Activated CD8-positive, alpha-beta memory T cell treated with anti-CD3 and anti-CD28 coated beads, Interleukin-2, amount 10 ng/mL, durations not matched to agents 7 days and 5 days (primary cell): ENCODE measurements around the gene FAM13A. TPM values are rescaled to one million over a fixed set of nuclear protein-coding genes. Genes with fewer than 3 reads are reported as not detected.

Experiments
- ATAC-seq: fragments of 150-1000 bp; cut with Tn5 transposase; one replicate; pipeline ENCODE4 v1.10.0; 2021; ENCODE audit warnings: moderate library complexity
- CTCF ChIA-PET: fragments of 350-600 bp; sonication (Branson Sonifier 250); formaldehyde crosslinking; loops from one replicate; lab custom pipeline; 2021; ENCODE audit warnings: antibody characterized with exemption; lab: Charles Lee
- DNase-seq: peaks from one replicate; pipeline ENCODE4 v3.0.0-alpha.2; 2020
- H3K27ac Mint-ChIP-seq: one replicate; pipeline ENCODE4 v1.8.0; 2021; ENCODE audit warnings: mild to moderate bottlenecking, mixed read lengths
- H3K27me3 Mint-ChIP-seq: one replicate; pipeline ENCODE4 v1.8.0; 2021; ENCODE audit warnings: mixed read lengths
- H3K36me3 Mint-ChIP-seq: one replicate; pipeline ENCODE4 v1.8.0; 2021; ENCODE audit warnings: mild to moderate bottlenecking, mixed read lengths
- H3K4me1 Mint-ChIP-seq: one replicate; pipeline ENCODE4 v1.8.0; 2021; ENCODE audit warnings: mixed read lengths
- H3K4me3 Mint-ChIP-seq: one replicate; pipeline ENCODE4 v1.8.0; 2021; ENCODE audit warnings: mild to moderate bottlenecking, moderate library complexity, mixed read lengths
- H3K9me3 Mint-ChIP-seq: one replicate; pipeline ENCODE4 v1.8.0; 2022; ENCODE audit warnings: low read depth, mixed read lengths
- total RNA-seq, 2 experiments: library from RNA; stranded (reverse); gene quantifications; one replicate each; pipeline ENCODE4 v1.2.3, GENCODE V29; 2021

FAM13A gene
- total RNA-seq, 2 experiments from 2014 or later, result 1.8 to 7.2 TPM

GRCh38 chr4:88880501-88881226 lies 176.3 kb downstream of the FAM13A start:
- H3K36me3 Mint-ChIP-seq, result no peaks in the 10 kb centered on the region
- DNase-seq (no peak), ATAC-seq (no peak)
- H3K4me1 Mint-ChIP-seq, result no peaks in the 10 kb centered on the region
- H3K27ac Mint-ChIP-seq, result no peak overlapping the region
- CTCF ChIA-PET, result no interaction called here
- H3K4me3 Mint-ChIP-seq, result no peak overlapping the region
- H3K9me3 Mint-ChIP-seq, result no peaks in the 10 kb centered on the region
- peaks cover 14% of the 10 kb centered on the region for H3K27me3 Mint-ChIP-seq

DNA sequence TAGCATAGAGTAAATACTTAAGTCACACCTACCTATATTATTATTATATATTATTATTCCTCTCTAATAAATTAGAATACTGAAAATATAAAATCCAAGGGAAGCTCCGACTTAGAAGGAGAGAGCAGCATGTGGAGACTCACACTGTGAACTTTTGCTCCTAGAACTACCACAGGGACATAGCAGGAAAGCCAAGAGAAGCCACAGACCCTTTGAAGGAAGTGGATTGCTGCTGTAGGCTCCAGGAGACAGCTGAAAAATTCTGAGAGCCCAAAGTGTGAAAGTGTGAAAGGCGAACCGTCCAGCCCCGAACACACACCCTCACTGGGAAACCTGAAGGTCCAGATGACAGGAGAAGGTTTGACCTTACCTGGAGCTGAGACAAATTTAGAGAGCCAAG lies 177.0 kb downstream of the FAM13A start:
- CTCF ChIA-PET, result no interaction called here
- Mint-ChIP-seq H3K27ac (no peak overlapping the region), H3K9me3 (no peaks in the 10 kb centered on the region), H3K36me3 (no peaks in the 10 kb centered on the region), H3K4me1 (no peaks in the 10 kb centered on the region), H3K4me3 (no peak overlapping the region), H3K27me3 (peaks cover 14% of the 10 kb centered on the region)
- ATAC-seq (no peak), DNase-seq (no peak)

GRCh38 chr4:88878642-88879041 lies 178.3 kb downstream of the FAM13A start:
- H3K27ac Mint-ChIP-seq, result no peak overlapping the region
- H3K4me1 Mint-ChIP-seq, result no peaks in the 10 kb centered on the region
- no peak for ATAC-seq
- no peak for DNase-seq
- no peak overlapping the region for H3K4me3 Mint-ChIP-seq
- H3K9me3 Mint-ChIP-seq, result no peaks in the 10 kb centered on the region
- no peaks in the 10 kb centered on the region for H3K36me3 Mint-ChIP-seq
- CTCF ChIA-PET, result no interaction called here
- peaks cover 8% of the 10 kb centered on the region for H3K27me3 Mint-ChIP-seq

GRCh38 chr4:88870428-88870827 lies 186.6 kb downstream of the FAM13A start:
- Mint-ChIP-seq H3K27ac (no peak overlapping the region), H3K27me3 (peaks cover 18% of the 10 kb centered on the region), H3K4me1 (no peaks in the 10 kb centered on the region), H3K9me3 (no peaks in the 10 kb centered on the region), H3K4me3 (no peak overlapping the region), H3K36me3 (no peaks in the 10 kb centered on the region)
- DNase-seq (no peak), ATAC-seq (no peak)
- CTCF ChIA-PET, result no interaction called here

DNA sequence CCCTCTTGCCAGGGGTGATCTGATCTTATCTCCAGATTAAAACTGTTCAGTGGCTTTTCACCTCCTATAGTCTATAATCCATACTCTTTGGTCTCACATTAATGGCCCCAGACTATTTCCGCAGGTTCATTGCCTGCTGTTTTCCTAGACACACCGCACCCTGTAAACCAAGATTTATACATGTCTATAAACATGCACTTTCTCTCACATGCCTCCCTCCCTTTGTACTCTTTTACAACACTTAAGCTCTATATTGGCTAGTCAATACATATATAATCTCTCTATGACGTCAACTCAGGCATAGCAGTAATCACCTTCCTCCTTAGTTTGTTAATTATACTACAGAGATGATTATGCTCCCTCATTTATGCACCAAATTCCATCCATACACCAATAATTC lies 188.5 kb downstream of the FAM13A start:
- H3K9me3 Mint-ChIP-seq, result no peaks in the 10 kb centered on the region
- ATAC-seq (no peak), DNase-seq (no peak)
- H3K4me3 Mint-ChIP-seq, result no peak overlapping the region
- H3K4me1 Mint-ChIP-seq, result no peaks in the 10 kb centered on the region
- CTCF ChIA-PET, result no interaction called here
- no peaks in the 10 kb centered on the region for H3K36me3 Mint-ChIP-seq
- H3K27me3 Mint-ChIP-seq, result peaks cover 18% of the 10 kb centered on the region
- no peak overlapping the region for H3K27ac Mint-ChIP-seq

GRCh38 chr4:88866862-88867550 lies 190.0 kb downstream of the FAM13A start:
- CTCF ChIA-PET, result interaction anchor here (0.6 kb wide), 1 partner anchor 10 kb away, joined by 4 read pairs; no protein-coding TSS in a partner anchor
- Mint-ChIP-seq H3K36me3 (no peaks in the 10 kb centered on the region), H3K27ac (no peak overlapping the region), H3K9me3 (no peaks in the 10 kb centered on the region), H3K4me1 (no peaks in the 10 kb centered on the region), H3K4me3 (no peak overlapping the region), H3K27me3 (peaks cover 12% of the 10 kb centered on the region)
- DNase-seq (no peak), ATAC-seq (no peak)

DNA sequence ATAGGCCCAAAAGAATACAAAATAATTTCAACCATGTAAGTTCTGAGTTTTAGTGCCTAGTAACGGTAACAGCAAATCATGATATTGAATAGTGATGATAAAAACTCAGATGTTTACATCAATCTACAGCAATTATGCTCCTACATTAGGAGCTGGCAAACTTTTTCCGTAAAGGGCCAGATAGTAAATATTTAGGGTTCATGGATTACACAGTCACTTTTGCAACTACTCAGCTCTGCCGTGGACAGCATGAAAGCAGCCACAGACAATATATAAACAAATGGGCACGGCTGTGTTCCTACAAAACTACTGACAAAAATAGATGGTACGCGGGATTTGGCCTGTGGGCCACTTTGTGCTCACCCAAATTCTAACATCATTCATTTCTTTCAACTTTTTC lies 191.5 kb downstream of the FAM13A start:
- no peaks in the 10 kb centered on the region for H3K4me1 Mint-ChIP-seq
- no peaks in the 10 kb centered on the region for H3K9me3 Mint-ChIP-seq
- H3K4me3 Mint-ChIP-seq, result no peak overlapping the region
- H3K27ac Mint-ChIP-seq, result no peak overlapping the region
- no peak for DNase-seq
- CTCF ChIA-PET, result interaction anchor here (0.7 kb wide), 1 partner anchor 52 kb away, joined by 3 read pairs; no protein-coding TSS in a partner anchor
- no peaks in the 10 kb centered on the region for H3K36me3 Mint-ChIP-seq
- no peak for ATAC-seq
- H3K27me3 Mint-ChIP-seq, result peaks cover 12% of the 10 kb centered on the region

DNA sequence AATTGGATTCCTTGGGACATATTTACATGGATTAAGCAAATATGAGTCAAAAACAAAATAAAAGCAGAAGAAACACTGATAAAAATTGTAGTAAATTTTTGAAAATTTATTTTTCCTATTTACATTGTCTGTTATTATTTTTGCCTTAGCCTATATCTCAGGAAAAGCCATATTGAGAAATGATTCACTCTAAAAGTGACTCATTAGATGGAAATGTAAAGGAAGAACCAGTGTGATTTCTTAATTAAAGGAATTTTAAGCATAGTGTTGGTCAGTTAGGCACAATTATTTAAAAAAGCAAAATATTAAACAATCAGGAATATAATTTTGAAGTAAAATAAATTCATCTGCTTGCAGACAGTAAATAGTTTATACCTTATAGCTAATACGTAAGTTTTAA lies 191.9 kb downstream of the FAM13A start:
- Mint-ChIP-seq H3K9me3 (no peaks in the 10 kb centered on the region), H3K4me3 (no peak overlapping the region), H3K4me1 (no peaks in the 10 kb centered on the region), H3K36me3 (no peaks in the 10 kb centered on the region), H3K27me3 (peaks cover 12% of the 10 kb centered on the region), H3K27ac (no peak overlapping the region)
- ATAC-seq, result no peak
- DNase-seq, result no peak
- CTCF ChIA-PET, result no interaction called here

GRCh38 chr4:88860586-88860985 lies 196.4 kb downstream of the FAM13A start:
- no peaks in the 10 kb centered on the region for H3K4me1 Mint-ChIP-seq
- H3K36me3 Mint-ChIP-seq, result no peaks in the 10 kb centered on the region
- no peak overlapping the region for H3K27ac Mint-ChIP-seq
- H3K27me3 Mint-ChIP-seq, result peaks cover 8% of the 10 kb centered on the region
- CTCF ChIA-PET, result no interaction called here
- ATAC-seq (no peak), DNase-seq (no peak)
- H3K4me3 Mint-ChIP-seq, result no peak overlapping the region
- no peaks in the 10 kb centered on the region for H3K9me3 Mint-ChIP-seq

GRCh38 chr4:88859191-88859812 lies 197.7 kb downstream of the FAM13A start:
- no peaks in the 10 kb centered on the region for H3K9me3 Mint-ChIP-seq
- CTCF ChIA-PET, result no interaction called here

DNA sequence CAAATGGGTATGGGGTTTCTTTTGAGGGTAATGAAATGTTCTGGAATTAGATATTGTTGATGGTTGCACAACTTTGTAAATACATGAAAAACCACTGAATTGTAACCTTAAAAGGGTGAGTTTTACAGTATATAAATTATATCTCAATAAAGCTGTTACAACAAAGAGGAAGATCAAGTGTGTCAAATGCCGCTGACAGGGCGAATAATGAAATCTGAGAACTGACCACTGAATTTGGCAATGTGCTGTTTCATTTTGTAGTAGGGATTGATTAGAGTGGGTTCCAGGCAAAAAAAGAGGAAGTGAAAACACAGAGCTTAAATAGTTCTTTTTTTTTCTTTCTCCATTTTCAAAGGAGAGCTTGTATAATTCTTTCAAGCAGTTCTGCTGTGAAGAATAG lies 198.2 kb downstream of the FAM13A start:
- DNase-seq (no peak), ATAC-seq (no peak)
- H3K27me3 Mint-ChIP-seq, result peaks cover 8% of the 10 kb centered on the region
- no peaks in the 10 kb centered on the region for H3K9me3 Mint-ChIP-seq
- no peak overlapping the region for H3K4me3 Mint-ChIP-seq
- no peak overlapping the region for H3K27ac Mint-ChIP-seq
- H3K36me3 Mint-ChIP-seq, result no peaks in the 10 kb centered on the region
- H3K4me1 Mint-ChIP-seq, result no peaks in the 10 kb centered on the region
- CTCF ChIA-PET, result no interaction called here

More at GRCh38 chr4:88859191-88859812, 197.7 kb downstream of the FAM13A start:
- Mint-ChIP-seq H3K4me1 (no peaks in the 10 kb centered on the region), H3K27me3 (peaks cover 8% of the 10 kb centered on the region), H3K4me3 (no peak overlapping the region), H3K36me3 (no peaks in the 10 kb centered on the region), H3K27ac (no peak overlapping the region)
- ATAC-seq, result no peak
- DNase-seq, result no peak

DNA sequence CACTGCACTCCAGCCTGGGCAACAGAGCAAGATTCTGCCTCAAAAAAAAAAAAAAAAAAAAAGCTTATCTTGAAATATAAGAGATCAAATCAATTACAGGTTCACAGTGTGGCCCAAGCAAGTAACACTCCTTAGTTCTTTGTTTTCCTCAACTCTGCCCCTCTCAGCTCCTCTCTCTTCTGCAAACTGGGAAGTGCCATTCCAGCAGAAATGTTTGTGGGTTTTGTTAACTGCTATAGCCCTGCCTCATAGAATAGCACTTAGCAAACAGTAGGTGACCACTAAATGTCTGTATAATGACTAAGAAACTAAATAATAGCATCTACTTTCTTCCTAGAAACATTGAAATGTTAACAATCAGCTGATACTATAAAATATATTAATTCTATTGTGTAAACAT lies 199.4 kb downstream of the FAM13A start:
- ATAC-seq (no peak), DNase-seq (no peak)
- H3K4me3 Mint-ChIP-seq, result no peak overlapping the region
- CTCF ChIA-PET, result interaction anchor here (0.7 kb wide), 1 partner anchor 10 kb away, joined by 4 read pairs; no protein-coding TSS in a partner anchor
- H3K36me3 Mint-ChIP-seq, result no peaks in the 10 kb centered on the region
- no peaks in the 10 kb centered on the region for H3K4me1 Mint-ChIP-seq
- H3K27me3 Mint-ChIP-seq, result peaks cover 8% of the 10 kb centered on the region
- no peaks in the 10 kb centered on the region for H3K9me3 Mint-ChIP-seq
- H3K27ac Mint-ChIP-seq, result no peak overlapping the region

DNA sequence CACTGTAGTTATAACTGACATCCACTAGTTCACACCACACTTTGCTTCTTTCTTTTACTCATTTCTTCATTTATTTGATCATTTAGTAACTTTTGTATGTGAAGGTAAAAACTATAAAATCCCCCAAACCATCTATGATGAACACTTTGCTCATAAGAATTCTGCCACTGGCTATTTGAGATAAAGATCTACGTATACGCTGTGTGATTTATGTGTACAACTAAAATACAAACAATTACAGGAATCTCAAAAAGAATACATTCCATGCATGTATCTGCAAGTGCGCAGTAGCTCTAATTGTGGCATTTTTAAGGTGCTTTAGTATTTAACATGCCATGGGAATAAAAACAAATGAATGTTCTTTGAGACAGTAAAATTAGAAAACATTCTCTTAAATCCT lies 202.5 kb downstream of the FAM13A start:
- no peaks in the 10 kb centered on the region for H3K36me3 Mint-ChIP-seq
- ATAC-seq (no peak), DNase-seq (no peak)
- H3K27ac Mint-ChIP-seq, result no peak overlapping the region
- CTCF ChIA-PET, result interaction anchor here (1.3 kb wide), 1 partner anchor 169 kb away, joined by 3 read pairs; no protein-coding TSS in a partner anchor
- no peak overlapping the region for H3K4me3 Mint-ChIP-seq
- H3K9me3 Mint-ChIP-seq, result no peaks in the 10 kb centered on the region
- H3K27me3 Mint-ChIP-seq, result peaks cover 8% of the 10 kb centered on the region
- H3K4me1 Mint-ChIP-seq, result no peaks in the 10 kb centered on the region
